Limb (tissue), 2 donors: ENCODE results near the gene RAD51B.
"Not testable (repeated sequence)": the region's sequence is repeated elsewhere in the genome, so short reads cannot be mapped to it uniquely, and the experiment has no call there.

Experiments
- DNase-seq, 2 donors: peaks; one replicate each; pipeline ENCODE4 v3.0.0-alpha.2; 2016; ENCODE audit errors: extremely low spot score in 2 of 2

RAD51B gene

GRCh38 chr14:68756734-68757133 lies 937.2 kb downstream of the RAD51B start:
- DNase-seq, result no peak

- DNase-seq, result peak in 1 of 2 donors; percentile 56
These were observed 938.1 kb downstream of the RAD51B start for GRCh38 chr14:68757618-68758081.

GRCh38 chr14:68758301-68758700 lies 938.7 kb downstream of the RAD51B start:
- DNase-seq, result no peak

GRCh38 chr14:68759017-68759560 lies 939.5 kb downstream of the RAD51B start:
- no peak for DNase-seq

- DNase-seq, result no peak
These were observed 940.4 kb downstream of the RAD51B start for GRCh38 chr14:68759937-68760336.

- no peak for DNase-seq
These were observed 941.2 kb downstream of the RAD51B start for GRCh38 chr14:68760761-68761160.

- no peak for DNase-seq
These were observed 941.8 kb downstream of the RAD51B start for GRCh38 chr14:68761391-68761790.

GRCh38 chr14:68762953-68763764 lies 943.6 kb downstream of the RAD51B start:
- peak in 1 of 2 donors; percentile 53 for DNase-seq

- not testable (repeated sequence) for DNase-seq
These were observed 944.3 kb downstream of the RAD51B start for GRCh38 chr14:68763843-68764242.

- DNase-seq, result no peak
These were observed 947.0 kb downstream of the RAD51B start for GRCh38 chr14:68766299-68767247.

- no peak for DNase-seq
These were observed 947.7 kb downstream of the RAD51B start for GRCh38 chr14:68767248-68767645.

- no peak for DNase-seq
These were observed 948.7 kb downstream of the RAD51B start for GRCh38 chr14:68768316-68768715.

GRCh38 chr14:68770051-68770450 lies 950.5 kb downstream of the RAD51B start:
- DNase-seq, result no peak

GRCh38 chr14:68770553-68771286 lies 951.1 kb downstream of the RAD51B start:
- DNase-seq, result no peak

GRCh38 chr14:68771631-68772030 lies 952.1 kb downstream of the RAD51B start:
- DNase-seq, result no peak

GRCh38 chr14:68772761-68773381 lies 953.3 kb downstream of the RAD51B start:
- no peak for DNase-seq

- DNase-seq, result no peak
These were observed 955.4 kb downstream of the RAD51B start for GRCh38 chr14:68774771-68775613.

GRCh38 chr14:68775614-68776126 lies 956.1 kb downstream of the RAD51B start:
- peak in 1 of 2 donors; percentile 21 for DNase-seq

GRCh38 chr14:68777644-68778043 lies 958.1 kb downstream of the RAD51B start:
- no peak for DNase-seq
